Measurements from ENCODE around the gene OR10H5.

Gene OR10H5

DNA sequence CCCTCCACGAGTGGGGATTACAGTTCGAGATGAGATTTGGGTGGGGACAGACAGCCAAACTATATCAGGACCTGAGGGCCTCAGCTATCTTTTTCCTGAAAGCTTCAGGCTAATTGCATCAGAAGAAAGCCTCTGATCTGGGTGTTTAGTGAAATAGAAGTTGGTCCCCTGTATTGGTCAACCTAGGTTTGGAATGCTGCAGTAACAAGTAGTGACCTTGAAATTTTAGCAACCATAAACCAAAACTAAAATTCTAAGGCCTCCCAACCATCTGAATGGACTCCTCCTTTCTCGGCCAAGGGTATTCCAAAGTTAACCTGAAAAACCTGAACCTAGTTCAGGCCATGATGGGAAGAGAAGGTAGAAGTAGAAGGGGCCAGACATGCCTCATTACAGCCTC lies 62.9 kb downstream of the OR10H5 start:
- no peak for DNase-seq
